H1 (cell line): Measurements from ENCODE around the gene TBC1D22B. TPM values are rescaled to one million over a fixed set of nuclear protein-coding genes. Genes with fewer than 3 reads are reported as not detected.

Source experiments
- CHD7 ChIP-seq: fragments of 300-600 bp; sonication (generic); IDR thresholded peaks from 2 replicates; pipeline ENCODE4 v1.7.1; 2012; ENCODE audit warnings: low read length, moderate library complexity, mild to moderate bottlenecking, inconsistent platforms; ENCODE audit not compliant: insufficient replicate concordance
- SIX5 ChIP-seq: IDR thresholded peaks from 2 replicates; pipeline ENCODE4 v1.6.1; 2011; ENCODE audit warnings: mild to moderate bottlenecking, low read depth, low read length
- polyA plus RNA-seq, 7 experiments: library from polyadenylated mRNA; depleted of rRNA in 3 of 7; stranded (reverse) in 5 of 7; unstranded in 2 of 7; fragments of >200 nt in 5 of 7; fragments of 200-250 nt in 2 of 7; gene quantifications; 1 replicate in 5 of 7; 2 replicates in 1 of 7; 4 replicates in 1 of 7; pipeline versions ENCODE4 v1.2.1 to v1.2.3, GENCODE V29; 2011 to 2013; ENCODE audit warnings: missing spikeins in 2 of 7, mixed read lengths in 2 of 7
- total RNA-seq: library from RNA; stranded (reverse); fragmentation: NEBNext Ultra II Directional; extraction: Animal tissue kit (Norgen Biotek cat#: 25700); gene quantifications from 2 replicates; pipeline ENCODE4 v1.2.1, GENCODE V29; 2021

The TBC1D22B gene
- total and polyA plus RNA-seq, 2 of the 8 experiments (the other 6 are each of a cell fraction or from before 2014, with no cell fraction given) = 10.1 to 17.4 TPM

- TF ChIP-seq CHD7 = no peak
- no peak for TF ChIP-seq SIX5
Observed at GRCh38 chr6:37309046-37309445, 51.5 kb downstream of the TBC1D22B start (continued).
